GM18507 (cell line): ENCODE data around the gene PRG3.

ENCODE experiments used
- DNase-seq: peaks from one replicate; pipeline ENCODE4 v3.0.0; 2011; ENCODE audit warnings: low read depth; ENCODE audit not compliant: insufficient read length; ENCODE audit errors: extremely low spot score
- FAIRE-seq: peaks from 2 replicates; lab custom pipeline; 2011; peaks lifted over from hg19 to GRCh38; lab: Jason Lieb, UNC

Gene PRG3

DNA sequence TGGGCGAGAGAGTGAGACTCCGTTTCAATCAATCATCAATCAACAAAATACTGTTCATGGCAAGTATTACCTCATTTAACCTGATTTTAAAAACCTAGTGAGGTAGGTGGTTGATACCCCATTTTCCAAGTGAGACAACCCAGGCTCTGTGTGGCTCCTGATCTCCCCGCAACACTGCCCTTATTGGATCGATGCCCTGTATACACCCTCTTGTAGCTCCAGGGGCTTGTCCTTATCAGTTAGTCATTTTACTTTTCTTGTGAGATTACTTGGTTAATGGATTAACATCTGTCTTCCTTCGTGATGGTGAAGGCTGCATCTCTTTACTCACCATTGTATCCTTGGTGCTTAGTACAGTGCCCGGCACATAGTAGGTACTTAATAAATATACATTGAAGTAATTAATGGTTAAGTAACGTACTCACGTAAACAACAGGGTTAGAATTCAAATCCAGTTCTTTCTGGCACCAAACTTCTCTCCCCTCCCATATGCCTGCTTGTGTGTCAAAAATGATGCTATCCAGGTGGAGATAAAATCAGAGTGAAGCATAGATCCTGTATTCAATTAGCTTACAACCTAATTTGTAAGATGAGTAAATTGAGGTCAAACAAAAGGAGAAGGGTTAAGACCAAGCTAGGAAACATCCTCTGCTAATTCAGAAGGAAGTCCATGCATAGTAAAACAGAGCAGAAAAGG, 11.3 kb upstream of the PRG3 start:
- no peak for FAIRE-seq
- no peak for DNase-seq

DNA sequence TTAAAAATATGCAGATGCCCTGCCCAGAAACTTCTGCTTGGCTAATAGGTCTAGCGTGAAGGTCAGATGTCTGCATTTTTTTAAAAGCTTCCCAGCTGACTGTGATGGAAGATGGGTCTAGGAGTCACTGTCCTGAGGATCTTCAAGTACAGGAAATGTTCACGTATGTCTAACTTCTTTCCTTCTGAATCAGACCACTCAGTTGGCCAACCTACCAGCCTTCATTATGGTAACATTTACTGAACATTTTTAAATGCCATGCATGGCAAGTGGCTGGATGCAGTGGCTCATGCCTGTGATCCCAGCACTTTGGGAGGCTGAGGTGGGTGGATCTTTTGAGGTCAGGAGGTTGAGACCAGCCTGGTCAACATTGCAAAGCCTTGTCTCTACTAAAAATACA, 10.6 kb upstream of the PRG3 start:
- no peak for DNase-seq

GRCh38 chr11:57391111-57391510, 10.2 kb upstream of the PRG3 start:
- no peak for DNase-seq
- no peak for FAIRE-seq

More for the DNA sequence above, 10.6 kb upstream of the PRG3 start:
- FAIRE-seq, result no peak

GRCh38 chr11:57390535-57390934, 9.6 kb upstream of the PRG3 start, which contains the start of gene PRG2:
Gene PRG2 (minus strand): TSS chr11:57390650. CDS start chr11:57389944, 706 bp downstream.
- DNase-seq, result no peak
- no peak for FAIRE-seq

- DNase-seq, result no peak
- FAIRE-seq, result no peak
These were observed 6.5 kb upstream of the PRG3 start for GRCh38 chr11:57387289-57388030.

GRCh38 chr11:57386178-57386940, 5.4 kb upstream of the PRG3 start:
- FAIRE-seq (no peak), DNase-seq (no peak)

GRCh38 chr11:57379732-57380131, 1.2 kb downstream of the PRG3 start:
- FAIRE-seq (no peak), DNase-seq (no peak)

DNA sequence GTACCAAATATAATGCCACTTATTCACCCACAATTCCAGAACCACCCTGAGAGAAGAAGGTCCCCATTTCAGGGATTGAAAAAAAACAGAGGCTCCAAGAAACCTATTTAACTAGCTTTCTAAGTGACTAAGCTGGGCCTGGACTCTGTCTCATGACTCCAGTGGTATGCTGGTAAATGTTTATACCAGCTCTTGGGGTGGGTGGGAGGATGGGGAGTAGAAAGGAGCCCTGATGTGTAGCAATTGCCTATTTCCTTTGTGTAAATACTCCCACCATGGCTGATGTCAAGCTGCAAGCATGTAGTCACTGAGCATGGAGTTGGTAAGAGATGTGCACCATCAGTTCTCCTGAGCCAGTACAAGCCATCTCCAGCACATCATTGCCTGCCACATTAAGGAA, 2.8 kb downstream of the PRG3 start:
- no peak for FAIRE-seq
- DNase-seq, result no peak

- FAIRE-seq (no peak), DNase-seq (no peak)
These were observed 3.8 kb downstream of the PRG3 start for GRCh38 chr11:57377107-57377506.

GRCh38 chr11:57376095-57377090, 4.6 kb downstream of the PRG3 start:
- DNase-seq (no peak), FAIRE-seq (no peak)

DNA sequence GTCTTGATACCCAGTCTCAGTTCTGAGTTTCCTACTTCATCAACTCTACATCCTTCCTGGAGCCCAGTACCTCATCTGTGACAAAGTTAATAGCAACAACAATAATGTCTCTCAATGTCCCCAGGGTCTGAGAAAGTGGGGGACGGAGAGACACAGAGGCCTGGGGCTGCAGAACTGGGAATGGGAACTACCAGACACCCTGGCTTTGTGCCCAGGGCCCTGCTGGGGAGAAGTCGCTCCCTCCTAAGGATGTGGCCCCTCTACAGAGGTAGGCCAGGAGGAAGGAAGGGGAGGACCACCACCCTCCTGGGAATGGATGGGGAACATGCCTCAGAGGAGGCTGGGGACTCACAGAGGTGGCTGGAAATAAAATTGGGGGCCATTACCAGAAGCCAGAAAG, 5.5 kb downstream of the PRG3 start:
- DNase-seq (no peak), FAIRE-seq (no peak)

DNA sequence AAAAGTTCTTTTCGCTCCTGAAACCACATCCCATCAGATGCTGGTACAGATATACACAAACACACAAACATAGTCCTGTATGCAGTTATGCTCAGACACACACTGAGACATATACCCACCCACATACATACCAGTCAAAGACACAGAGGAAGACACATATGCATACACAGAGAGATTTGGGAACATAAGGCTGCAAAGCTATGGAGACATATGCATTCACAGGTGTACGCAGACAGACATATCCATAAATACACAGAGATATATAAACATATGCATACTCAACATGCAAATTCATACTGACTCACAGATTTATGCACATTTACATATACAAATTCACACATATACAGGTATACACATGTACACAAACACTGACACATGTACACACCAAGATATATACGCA, 6.0 kb downstream of the PRG3 start:
- DNase-seq (no peak), FAIRE-seq (no peak)

DNA sequence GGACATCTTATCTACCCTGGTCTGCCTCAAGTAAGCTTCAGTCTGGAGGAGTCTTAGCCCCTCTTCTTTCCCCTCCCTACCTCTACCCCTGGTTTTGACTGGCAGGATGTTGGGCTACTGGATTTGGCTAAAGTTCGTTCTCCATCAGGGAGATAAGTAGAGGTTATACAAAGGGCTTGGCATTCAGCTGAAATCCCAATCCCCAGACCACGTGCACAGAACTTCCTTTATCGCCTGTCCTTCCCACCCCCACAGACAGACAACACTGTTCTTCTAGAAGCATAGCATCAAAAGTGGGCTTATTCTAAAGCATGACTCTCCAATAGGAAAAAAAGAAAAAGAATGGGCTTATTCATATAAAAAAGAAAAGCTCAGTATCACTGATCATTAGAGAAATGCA, 7.8 kb downstream of the PRG3 start:
- no peak for FAIRE-seq

DNA sequence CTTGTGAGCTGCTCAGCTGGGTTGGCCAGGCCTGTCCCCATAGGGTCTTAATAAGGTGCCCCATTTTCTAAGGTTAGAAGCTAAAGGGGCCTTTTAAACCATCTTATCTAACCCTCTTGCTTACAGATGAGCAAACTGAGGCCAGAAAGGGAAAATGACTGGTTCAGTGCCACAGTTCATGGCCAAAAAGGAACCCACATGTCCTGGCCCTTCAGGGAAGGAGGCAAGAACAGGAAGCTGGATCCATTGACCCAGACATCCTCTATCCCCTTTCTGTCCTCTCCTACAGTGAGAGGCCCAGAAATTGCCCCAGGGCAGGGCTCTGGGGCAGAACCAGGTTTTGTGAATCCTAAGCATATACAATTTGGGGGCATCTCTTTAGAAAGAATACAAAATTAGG, 10.0 kb downstream of the PRG3 start:
- DNase-seq (no peak), FAIRE-seq (no peak)

More for the DNA sequence above, 7.8 kb downstream of the PRG3 start:
- DNase-seq, result no peak

- FAIRE-seq (no peak), DNase-seq (no peak)
These were observed 10.7 kb downstream of the PRG3 start for GRCh38 chr11:57370251-57370650.

- DNase-seq (no peak), FAIRE-seq (no peak)
These were observed 12.1 kb downstream of the PRG3 start for GRCh38 chr11:57368845-57369232.

DNA sequence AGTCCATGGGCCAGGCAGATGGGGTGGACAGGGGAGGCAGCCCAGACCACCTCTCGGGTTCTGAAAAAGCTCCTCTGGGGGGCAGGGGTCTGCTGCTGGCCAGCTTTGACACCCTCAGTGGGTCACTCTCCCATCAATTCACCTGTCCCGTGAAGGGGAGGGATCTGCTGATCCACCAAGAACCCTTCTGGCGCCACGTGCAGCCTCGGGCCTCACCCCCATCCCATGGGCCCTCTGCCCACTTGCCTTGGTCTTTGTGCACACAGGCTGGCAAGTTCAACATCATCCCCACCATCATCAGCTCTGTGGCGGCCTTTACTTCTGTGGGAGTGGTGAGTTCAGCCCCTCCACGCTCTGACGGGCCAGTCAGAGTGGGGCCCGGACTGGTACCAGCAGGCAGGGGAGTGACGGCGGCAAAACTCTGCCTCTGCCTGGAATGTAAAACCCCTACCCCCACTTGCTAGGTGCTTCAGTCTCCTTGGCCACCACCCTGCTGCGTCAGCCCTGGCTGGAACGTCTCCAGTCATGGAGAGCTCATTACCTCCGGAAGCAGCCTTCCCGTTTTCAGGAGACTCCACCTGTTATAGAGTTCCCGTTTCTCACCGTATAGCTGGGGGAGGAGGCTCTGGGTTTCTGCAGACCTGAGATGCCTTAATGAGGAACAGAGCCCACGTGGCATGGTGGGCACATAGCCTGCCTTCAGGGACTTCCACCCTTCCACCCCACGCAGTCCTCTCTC, 12.7 kb downstream of the PRG3 start:
- DNase-seq, result no peak
- no peak for FAIRE-seq

DNA sequence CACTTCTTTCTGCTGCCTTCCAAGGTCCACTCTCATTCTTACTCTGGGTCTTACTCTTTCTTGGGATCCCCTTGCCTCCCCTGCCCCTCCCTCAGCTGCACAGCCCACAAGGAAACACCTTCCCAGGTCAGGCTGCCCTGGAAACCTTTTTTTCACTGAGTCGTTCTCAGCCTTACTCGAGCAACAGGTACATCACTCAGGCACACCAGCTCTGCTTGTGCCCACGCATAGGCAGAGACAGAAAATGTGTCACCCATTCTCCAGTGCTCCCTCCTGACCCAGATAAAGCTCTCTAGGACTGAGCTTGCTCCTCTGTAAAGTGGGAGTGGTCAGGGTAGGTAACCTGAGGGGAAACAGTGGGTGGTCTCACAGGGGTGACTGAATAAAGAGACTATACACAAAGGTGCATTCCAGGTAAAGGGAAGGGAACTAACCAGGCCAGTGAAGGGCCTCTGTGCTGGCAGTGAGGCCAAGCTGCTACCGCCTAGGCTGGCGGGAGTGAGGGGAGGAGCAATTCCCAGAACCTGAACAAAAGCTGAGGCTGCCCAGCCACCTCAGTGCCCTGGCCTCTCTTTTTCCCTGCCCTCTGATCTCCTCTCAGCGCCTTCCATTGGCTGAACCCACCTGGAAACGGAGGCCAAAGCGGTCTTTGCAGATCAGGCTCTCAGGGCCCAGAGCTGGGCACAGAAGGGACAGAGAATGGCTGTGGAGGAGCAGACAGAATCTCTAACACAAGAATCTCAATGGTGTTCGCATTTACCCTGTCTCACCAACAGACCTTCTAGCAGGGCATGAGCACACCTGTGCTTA, 15.9 kb downstream of the PRG3 start:
- DNase-seq (no peak), FAIRE-seq (no peak)
